Effector CD4-positive, alpha-beta T cell (primary cell): ENCODE measurements around the gene BCL6B.

ENCODE experiments used
- DNase-seq: peaks from one replicate; pipeline ENCODE4 v3.0.0-alpha.2; 2020

BCL6B gene

GRCh38 chr17:7064261-7064660 is 41.4 kb downstream of the BCL6B start:
- no peak for DNase-seq

- DNase-seq: no peak
Observed at GRCh38 chr17:7067198-7067597, 44.3 kb downstream of the BCL6B start.

DNA sequence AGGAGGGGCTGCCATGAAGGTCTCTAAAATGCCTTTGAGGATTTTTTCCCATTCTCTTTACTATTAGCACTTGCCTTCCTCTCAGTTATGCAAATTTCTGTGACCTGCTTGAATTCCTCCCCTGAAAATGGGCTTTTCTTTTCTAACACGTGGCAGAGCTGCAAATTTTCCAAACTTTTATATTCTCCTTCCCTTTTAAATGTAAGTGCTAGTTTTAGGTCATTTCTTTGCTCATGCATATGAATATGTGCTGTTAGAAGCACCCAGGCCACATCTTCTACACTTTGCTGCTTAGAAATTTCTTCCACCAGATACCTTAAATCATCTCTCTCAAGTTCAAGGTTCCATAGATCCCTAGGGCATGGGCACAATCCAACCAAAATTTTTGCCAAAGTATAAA is 45.4 kb downstream of the BCL6B start:
- DNase-seq: no peak

DNA sequence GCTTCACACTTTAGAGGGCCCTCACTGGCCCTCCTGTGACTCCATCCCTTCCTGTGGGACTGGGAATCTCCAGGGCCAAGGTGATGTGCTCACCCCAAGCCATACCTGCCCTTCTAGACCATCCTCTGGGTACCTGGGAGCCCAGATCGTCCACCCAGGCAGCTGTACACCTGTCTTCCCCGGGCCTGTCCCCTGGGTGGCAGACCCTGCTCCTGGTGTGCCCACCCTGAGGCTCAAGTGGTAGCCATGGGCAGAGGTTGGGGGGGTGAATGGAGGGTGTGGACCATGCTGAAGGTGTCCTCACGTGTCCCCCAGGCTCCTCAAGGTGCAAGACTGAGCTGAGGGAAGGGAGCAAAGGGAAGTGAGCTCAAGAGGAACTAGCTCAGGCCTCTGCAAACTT is 47.9 kb downstream of the BCL6B start:
- DNase-seq: no peak

DNA sequence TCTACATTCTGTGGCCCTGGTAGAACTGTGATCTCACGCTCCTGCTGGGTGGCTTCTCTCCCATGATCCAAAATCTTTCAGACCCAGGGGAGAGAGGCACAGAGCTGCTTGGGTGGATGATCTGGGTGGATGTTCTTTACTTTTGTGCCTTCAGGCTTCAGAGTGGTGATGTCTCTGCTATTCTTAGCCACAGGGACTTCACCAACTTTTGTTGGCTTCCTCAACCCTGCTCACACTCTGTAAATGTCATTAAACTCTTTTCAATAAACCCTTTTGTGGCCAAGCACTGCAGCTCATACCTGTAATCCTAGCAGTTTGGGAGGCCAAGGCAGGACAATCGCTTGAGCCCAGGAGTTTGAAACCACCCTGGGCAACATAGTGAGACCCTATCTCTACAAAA is 49.6 kb downstream of the BCL6B start:
- no peak for DNase-seq

GRCh38 chr17:7074931-7075330 is 52.1 kb downstream of the BCL6B start:
- DNase-seq: no peak

- no peak for DNase-seq
Observed at GRCh38 chr17:7077911-7078546, 55.2 kb downstream of the BCL6B start.

DNA sequence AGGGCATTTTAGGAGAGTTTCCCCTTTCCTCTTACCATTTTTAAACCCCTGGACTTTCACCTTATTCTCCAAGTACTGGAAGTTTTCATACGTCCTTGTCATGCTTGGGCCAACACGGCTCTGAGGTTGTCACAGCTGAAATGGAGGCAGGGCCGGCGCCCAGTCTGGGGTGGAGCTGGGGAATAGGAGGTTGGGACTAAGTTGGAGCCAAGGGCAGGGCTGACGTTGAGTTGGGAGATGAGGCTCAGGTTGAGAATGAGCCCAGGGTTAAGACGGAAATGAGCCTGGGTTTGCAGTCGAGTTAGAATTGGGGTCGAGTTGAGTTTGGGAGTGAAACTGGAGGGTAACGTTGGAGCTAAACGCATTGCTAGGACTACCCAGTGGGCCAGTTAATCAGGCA is 55.9 kb downstream of the BCL6B start:
- DNase-seq: no peak
